Fibroblast of mammary gland (primary cell): ENCODE results near the gene RORC.
"Not testable (repeated sequence)": the region's sequence is repeated elsewhere in the genome, so short reads cannot be mapped to it uniquely, and the experiment has no call there.

ENCODE experiments used
- DNase-seq: peaks from one replicate; pipeline ENCODE4 v3.0.0-alpha.2; 2010; ENCODE audit warnings: low read depth
- H3K4me3 ChIP-seq: 2 replicates; pipeline ENCODE4 v1.5.1; 2011; ENCODE audit warnings: low read depth, mild to moderate bottlenecking, low read length, moderate library complexity; ENCODE audit not compliant: control insufficient read depth
- TF ChIP-seq, protein P1 (sequence below): conservative IDR thresholded peaks from 2 replicates; pipeline ENCODE4 v1.5.1; 2011; ENCODE audit warnings: low read depth, low read length, inconsistent platforms; ENCODE audit not compliant: control insufficient read depth, insufficient read depth

Gene RORC

DNA sequence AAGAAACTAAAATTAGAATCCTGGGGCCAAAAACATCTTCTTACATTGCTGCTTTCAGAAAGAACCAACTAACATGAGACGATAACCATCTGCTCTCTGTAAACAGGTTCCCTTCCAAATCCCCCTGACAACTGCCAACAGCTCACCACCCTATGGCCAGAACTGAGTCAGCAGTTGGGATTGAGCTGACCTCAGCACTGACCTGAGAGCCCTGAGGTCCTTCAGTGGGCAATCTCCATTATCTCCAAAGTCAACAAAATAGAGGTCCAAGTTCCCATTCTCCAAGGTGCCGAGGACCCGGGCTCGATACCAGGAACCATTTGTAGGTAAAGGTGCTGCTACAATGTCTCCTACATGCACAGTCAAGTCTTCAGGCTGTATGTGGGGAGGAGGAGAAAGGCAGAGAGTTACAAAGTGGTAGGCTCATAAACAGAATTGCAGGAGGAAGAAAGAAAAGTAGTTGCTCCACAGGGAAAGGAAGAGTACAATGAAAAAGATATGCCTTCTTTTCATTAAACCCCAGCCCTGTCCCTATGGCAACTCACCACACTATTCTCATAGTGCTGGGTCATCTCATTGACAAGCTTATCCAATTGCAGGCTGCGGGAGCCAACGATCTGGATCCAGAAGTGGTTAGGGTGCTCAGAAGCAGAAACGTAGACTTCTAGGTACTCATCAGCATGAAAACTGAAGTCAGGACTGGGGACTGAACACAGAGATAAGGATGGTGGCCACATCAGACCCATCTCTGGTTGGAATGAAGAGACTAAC, 55.5 kb downstream of the RORC start:
- H3K4me3 ChIP-seq: no peak overlapping the region
- DNase-seq: no peak
- TF ChIP-seq, protein P1, sequence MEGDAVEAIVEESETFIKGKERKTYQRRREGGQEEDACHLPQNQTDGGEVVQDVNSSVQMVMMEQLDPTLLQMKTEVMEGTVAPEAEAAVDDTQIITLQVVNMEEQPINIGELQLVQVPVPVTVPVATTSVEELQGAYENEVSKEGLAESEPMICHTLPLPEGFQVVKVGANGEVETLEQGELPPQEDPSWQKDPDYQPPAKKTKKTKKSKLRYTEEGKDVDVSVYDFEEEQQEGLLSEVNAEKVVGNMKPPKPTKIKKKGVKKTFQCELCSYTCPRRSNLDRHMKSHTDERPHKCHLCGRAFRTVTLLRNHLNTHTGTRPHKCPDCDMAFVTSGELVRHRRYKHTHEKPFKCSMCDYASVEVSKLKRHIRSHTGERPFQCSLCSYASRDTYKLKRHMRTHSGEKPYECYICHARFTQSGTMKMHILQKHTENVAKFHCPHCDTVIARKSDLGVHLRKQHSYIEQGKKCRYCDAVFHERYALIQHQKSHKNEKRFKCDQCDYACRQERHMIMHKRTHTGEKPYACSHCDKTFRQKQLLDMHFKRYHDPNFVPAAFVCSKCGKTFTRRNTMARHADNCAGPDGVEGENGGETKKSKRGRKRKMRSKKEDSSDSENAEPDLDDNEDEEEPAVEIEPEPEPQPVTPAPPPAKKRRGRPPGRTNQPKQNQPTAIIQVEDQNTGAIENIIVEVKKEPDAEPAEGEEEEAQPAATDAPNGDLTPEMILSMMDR: no peak

DNA sequence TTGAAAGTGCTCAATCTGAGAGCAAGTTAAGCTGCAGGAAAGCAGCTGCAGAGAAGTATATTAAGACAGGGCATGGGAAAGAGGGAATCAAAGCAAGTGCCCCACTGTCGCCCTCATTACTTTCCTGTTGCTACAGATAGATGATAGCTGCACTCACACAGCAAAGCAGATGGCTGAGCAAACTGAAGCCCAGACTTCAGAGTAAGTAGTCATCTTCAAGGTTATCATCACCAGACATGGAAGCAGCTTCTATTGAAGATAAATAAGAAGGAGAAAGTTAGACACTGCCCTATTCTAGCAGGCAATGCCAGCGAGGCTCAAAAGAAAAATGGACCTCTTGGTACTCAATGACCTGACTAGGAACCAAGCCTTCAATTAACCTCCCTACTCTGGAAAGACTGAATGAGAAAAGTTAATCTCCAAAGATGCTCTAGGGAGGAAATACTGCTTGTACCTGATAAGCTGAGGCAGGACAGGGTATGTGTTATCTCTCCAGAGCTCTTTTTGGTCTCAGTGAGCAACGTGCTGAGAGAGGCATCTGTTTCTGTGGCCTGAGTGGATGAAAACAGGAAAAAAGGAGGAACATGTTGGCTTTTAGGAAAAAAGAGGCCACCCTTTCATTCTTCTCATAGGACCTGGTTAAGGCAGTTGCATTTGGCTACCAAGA, 57.2 kb downstream of the RORC start:
- no peak overlapping the region for H3K4me3 ChIP-seq
- TF ChIP-seq, protein P1: no peak
- DNase-seq: no peak

DNA sequence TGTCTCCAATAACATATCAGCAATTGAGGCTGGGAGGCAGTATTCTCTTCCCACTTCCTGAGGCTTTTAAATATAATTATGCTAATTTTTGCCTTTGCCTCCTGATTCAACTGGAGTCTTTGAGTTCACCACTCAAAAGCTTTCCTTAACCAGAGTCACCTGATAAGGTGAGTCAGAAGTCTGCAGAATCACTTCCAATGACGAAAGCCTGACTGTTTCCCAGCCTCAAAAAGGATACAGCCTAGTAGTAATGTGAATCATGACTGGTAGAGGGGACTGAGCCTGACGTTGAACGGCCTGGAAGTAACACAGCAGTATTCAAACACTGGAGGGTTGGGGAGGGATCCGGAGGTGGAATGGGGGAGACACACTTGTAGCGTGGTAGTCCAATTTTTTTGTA, 57.9 kb downstream of the RORC start:
- DNase-seq: peak; percentile 65
- H3K4me3 ChIP-seq: no peak overlapping the region
- TF ChIP-seq, protein P1: no peak

DNA sequence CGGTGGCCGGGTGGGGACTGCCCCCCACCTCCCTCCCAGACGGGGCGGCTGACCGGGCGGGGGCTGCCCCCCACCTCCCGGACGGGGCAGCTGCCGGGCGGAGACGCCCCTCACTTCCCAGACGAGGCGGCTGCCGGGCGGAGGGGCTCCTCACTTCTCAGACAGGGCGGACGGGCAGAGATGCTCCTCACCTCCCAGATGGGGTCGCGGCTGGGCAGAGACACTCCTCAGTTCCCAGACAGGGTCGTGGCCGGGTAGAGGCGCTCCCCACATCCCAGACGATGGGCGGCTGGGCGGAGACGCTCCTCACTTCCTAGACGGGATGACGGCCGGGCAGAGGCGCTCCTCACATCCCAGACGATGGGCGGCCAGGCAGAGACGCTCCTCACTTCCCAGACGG, 62.3 kb downstream of the RORC start:
- H3K4me3 ChIP-seq, DNase-seq: not testable (repeated sequence)

DNA sequence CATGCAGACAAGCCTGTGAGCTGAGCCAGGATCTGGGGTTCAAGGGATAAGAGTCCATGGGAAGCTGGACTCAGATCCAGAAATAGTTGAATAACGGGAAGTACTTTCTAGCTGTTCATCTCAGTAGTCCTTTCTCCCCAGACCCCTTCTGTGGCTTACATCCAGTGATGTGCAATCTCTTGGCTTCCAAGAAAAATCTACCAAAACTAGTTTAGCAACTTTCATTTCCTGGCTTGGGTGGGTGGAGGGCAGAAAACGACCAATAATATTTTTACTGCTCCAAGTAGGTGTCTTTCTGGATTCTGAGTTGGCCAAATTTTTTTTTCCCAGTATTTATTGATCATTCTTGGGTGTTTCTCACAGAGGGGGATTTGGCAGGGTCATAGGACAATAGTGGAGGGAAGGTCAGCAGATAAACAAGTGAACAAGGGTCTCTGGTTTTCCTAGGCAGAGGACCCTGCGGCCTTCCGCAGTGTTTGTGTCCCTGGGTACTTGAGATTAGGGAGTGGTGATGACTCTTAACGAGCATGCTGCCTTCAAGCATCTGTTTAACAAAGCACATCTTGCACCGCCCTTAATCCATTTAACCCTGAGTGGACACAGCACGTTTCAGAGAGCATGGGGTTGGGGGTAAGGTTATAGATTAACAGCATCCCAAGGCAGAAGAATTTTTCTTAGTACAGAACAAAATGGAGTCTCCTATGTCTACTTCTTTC, 63.1 kb downstream of the RORC start:
- not testable (repeated sequence) for H3K4me3 ChIP-seq, DNase-seq

DNA sequence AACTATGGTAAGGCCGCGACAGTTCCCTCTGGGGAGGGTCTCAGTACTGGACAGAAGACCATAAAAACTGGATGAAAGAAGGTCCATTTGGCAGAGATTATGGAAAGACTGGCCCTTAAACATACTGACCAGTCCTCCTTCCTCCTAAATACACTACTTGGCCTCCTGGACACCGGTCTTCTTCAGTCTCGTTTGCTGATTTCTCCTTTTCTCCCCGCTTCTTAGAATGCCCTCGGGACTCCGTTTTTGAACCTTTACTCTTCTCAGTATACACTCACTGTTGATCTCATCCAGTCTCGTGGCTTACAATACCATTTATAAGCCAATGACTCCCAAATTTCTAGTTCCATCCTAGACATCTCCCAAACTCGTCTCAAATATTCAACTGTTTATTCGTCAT, 67.6 kb downstream of the RORC start:
- TF ChIP-seq, protein P1: no peak
- DNase-seq: peak; percentile 30
- H3K4me3 ChIP-seq: peak overlapping the region; percentile 84

DNA sequence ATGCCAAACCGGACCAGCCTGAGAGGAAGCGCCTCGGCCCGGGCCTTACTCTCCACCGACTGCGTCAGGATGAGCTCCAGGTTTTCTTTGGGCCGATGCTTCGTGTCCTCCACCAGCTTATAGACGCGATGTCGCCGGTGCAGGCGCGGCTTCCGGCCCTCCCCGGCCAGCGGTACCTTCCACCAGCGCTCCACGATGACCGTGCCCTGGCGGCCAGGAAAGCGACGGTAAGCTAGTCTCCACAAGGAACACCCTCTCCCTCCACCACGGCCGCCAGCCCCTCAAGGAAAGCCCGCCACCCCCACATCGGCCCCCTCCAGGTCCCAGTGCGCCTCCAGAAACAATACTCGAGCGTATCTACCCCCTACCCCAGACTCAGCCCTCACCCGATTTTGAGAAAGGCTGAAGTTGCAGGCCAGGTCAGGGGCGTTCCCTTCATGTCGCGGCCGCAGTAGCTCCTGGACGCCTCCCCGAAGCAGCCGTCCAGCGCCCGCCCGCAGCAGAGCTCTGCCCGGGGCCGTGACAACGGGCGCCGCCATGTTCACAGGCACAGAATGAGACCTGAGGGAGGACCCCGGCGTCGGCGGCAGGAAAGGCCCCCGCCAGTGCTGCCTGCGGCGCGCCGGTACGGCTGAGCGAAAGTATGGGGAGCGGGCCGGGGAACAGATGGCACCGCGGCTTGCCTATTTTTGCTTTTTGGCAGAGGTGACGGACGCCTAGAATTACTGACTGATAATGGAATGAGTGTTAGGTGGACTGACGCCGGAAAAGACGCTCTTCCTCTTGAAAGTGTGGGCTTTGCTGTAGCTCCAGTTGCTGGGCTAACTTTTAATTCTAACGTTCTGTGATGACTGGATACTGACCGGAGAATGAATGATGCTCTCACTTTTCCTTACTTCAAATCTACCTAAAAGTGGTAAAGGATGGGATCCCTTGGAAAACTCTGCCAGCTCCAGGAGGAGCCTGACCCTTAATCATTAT, 68.4 kb downstream of the RORC start, which contains the start of gene MRPL9:
Gene MRPL9 (minus strand): TSS at position 556 of the 981 bp plus-strand sequence. CDS start 17 bp downstream, at position 539.
- peak; percentile 69 for DNase-seq
- H3K4me3 ChIP-seq: peak within 1 kb of the TSS; percentile 84

More for the DNA sequence above, 68.4 kb downstream of the RORC start, which contains the start of gene MRPL9:
- TF ChIP-seq, protein P1: no peak
